A549 (cell line): ENCODE measurements around the gene LARGE1.

Experiments used
- CHD2 ChIP-seq: fragments of 150-350 bp; IDR thresholded peaks from 2 replicates; pipeline ENCODE4 v1.6.1; 2014; ENCODE audit warnings: low read length; ENCODE audit not compliant: partially characterized antibody
- CHD4 ChIP-seq: fragments of 200-600 bp; sonication (generic); IDR thresholded peaks from 2 replicates; pipeline ENCODE4 v1.6.1; 2016; ENCODE audit warnings: antibody characterized with exemption, mild to moderate bottlenecking, borderline replicate concordance
- POLR2A ChIP-seq: IDR thresholded peaks from 2 replicates; pipeline ENCODE4 v1.6.1; 2012; ENCODE audit warnings: mild to moderate bottlenecking, low read length
- SMC3 ChIP-seq: fragments of >200 bp; sonication (Bioruptor Twin); formaldehyde crosslinking; IDR thresholded peaks from 3 replicates; pipeline ENCODE4 v1.6.1; 2018; ENCODE audit warnings: inconsistent platforms
- TF ChIP-seq, protein P1 (sequence below): fragments of >200 bp; sonication (Bioruptor Twin); formaldehyde crosslinking; IDR thresholded peaks from 3 replicates; pipeline ENCODE4 v1.5.1; 2016
- TF ChIP-seq, protein P2 (sequence below): fragments of 200-600 bp; sonication (generic); IDR thresholded peaks from 2 replicates; pipeline ENCODE4 v1.6.1; 2016; ENCODE audit warnings: antibody characterized with exemption, mild to moderate bottlenecking, moderate library complexity
- TF ChIP-seq, protein P3 (sequence below): IDR thresholded peaks from 2 replicates; pipeline ENCODE4 v1.6.1; 2012; ENCODE audit warnings: low read depth, borderline replicate concordance

DNA sequence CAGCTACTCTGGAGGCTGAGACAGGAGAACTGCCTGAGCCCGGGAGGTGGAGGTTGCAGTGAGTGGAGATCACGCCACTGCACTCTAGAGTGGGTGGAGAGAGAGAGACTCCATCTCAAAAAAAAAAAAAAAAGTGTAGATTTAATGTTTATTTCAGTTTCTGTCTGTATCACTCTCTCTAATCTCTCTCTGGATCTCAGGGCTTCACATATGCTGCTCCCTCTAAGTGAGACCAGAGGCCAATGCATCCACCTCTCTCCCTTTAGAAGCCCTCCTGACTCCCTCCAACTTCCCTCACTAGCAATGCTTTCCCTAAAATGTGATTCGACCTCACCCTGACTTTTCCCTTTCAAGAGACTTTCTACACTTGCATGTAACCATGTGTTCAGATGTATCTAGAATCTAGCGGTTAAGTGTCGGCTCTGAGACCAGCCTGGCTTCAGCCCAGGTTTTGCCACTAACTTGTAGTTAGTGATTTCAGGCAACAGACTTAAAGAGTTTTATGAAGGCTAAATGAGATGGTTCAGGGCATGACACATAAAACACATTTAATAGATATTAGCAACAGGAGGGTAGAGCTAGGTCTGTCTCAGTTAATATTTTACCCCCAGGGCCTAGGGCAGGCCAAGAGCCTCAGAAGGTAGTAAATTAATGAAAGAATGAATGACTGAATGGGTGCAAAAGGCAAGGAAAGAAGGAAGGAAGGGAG lies 364.3 kb downstream of the LARGE1 start:
- TF ChIP-seq, protein P1, sequence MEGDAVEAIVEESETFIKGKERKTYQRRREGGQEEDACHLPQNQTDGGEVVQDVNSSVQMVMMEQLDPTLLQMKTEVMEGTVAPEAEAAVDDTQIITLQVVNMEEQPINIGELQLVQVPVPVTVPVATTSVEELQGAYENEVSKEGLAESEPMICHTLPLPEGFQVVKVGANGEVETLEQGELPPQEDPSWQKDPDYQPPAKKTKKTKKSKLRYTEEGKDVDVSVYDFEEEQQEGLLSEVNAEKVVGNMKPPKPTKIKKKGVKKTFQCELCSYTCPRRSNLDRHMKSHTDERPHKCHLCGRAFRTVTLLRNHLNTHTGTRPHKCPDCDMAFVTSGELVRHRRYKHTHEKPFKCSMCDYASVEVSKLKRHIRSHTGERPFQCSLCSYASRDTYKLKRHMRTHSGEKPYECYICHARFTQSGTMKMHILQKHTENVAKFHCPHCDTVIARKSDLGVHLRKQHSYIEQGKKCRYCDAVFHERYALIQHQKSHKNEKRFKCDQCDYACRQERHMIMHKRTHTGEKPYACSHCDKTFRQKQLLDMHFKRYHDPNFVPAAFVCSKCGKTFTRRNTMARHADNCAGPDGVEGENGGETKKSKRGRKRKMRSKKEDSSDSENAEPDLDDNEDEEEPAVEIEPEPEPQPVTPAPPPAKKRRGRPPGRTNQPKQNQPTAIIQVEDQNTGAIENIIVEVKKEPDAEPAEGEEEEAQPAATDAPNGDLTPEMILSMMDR, result no peak
- TF ChIP-seq SMC3, result no peak
- no peak for TF ChIP-seq CHD4
- TF ChIP-seq, protein P2, sequence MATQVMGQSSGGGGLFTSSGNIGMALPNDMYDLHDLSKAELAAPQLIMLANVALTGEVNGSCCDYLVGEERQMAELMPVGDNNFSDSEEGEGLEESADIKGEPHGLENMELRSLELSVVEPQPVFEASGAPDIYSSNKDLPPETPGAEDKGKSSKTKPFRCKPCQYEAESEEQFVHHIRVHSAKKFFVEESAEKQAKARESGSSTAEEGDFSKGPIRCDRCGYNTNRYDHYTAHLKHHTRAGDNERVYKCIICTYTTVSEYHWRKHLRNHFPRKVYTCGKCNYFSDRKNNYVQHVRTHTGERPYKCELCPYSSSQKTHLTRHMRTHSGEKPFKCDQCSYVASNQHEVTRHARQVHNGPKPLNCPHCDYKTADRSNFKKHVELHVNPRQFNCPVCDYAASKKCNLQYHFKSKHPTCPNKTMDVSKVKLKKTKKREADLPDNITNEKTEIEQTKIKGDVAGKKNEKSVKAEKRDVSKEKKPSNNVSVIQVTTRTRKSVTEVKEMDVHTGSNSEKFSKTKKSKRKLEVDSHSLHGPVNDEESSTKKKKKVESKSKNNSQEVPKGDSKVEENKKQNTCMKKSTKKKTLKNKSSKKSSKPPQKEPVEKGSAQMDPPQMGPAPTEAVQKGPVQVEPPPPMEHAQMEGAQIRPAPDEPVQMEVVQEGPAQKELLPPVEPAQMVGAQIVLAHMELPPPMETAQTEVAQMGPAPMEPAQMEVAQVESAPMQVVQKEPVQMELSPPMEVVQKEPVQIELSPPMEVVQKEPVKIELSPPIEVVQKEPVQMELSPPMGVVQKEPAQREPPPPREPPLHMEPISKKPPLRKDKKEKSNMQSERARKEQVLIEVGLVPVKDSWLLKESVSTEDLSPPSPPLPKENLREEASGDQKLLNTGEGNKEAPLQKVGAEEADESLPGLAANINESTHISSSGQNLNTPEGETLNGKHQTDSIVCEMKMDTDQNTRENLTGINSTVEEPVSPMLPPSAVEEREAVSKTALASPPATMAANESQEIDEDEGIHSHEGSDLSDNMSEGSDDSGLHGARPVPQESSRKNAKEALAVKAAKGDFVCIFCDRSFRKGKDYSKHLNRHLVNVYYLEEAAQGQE, result no peak
- TF ChIP-seq, protein P3, sequence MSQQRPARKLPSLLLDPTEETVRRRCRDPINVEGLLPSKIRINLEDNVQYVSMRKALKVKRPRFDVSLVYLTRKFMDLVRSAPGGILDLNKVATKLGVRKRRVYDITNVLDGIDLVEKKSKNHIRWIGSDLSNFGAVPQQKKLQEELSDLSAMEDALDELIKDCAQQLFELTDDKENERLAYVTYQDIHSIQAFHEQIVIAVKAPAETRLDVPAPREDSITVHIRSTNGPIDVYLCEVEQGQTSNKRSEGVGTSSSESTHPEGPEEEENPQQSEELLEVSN, result no peak
- TF ChIP-seq POLR2A, result no peak
- no peak for TF ChIP-seq CHD2
